ENCODE measurements around the gene STX8. TPM values are rescaled to one million over a fixed set of nuclear protein-coding genes. Genes with fewer than 3 reads are reported as not detected.

The STX8 gene
- total and polyA plus RNA-seq, 3 donors from 2014 or later = 103 to 160 (median 125) TPM

DNA sequence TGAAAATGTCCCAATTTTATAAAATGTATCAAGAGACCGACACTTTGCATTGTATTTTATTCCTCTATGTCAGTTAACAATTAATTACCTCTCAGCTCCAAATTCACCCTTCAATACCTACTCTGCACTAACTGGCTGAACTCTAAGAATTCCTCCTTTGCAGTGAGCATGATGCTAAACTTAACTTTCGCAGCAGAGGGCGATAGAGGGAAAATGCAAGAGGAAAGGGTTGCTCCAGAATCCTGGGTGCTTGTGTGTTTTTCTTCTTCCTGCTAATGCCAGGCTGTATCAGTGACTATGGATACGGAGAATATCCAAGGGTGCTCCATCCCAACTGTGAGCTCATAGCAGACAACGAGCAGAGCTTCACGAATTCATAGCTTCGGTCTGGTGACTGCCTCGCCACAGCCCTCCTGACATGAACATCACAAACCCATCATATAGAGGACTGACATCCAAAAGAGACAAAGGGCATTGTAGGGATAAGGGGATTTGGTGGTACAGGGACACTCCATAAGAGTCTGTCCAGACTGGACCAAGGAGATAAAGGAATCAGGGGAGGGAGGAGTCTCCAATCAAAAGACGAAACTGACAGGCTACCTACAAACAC, 172.9 kb downstream of the STX8 start:
- H3K9me3 ChIP-seq = no peaks in the 10 kb centered on the region
- H3K4me3 ChIP-seq = no peak overlapping the region
- no peaks in the 10 kb centered on the region for H3K4me1 ChIP-seq
- H3K27me3 ChIP-seq = no peaks in the 10 kb centered on the region
- intact Hi-C loops (cut with DNase I; ENCODE audit: low total_unique reads) = no loop called here
- H3K27ac ChIP-seq = no peak overlapping the region
- DNase-seq = peak; percentile 21
- TF ChIP-seq POLR2A (IDR thresholded peaks at IDR 0.05) = no peak
- peak in 1 of 3 experiments; percentile 28 for TF ChIP-seq CTCF (IDR thresholded peaks at IDR 0.05)
- 92 to 94% methylated on average over 9 of the region's 9 CpGs for WGBS, 2 donors
- H3K36me3 ChIP-seq (ENCODE audit: low read depth, missing control alignments) = no peaks in the 10 kb centered on the region

GRCh38 chr17:9401434-9401833, 174.2 kb downstream of the STX8 start:
- no peaks in the 10 kb centered on the region for H3K4me1 ChIP-seq
- H3K9me3 ChIP-seq = no peaks in the 10 kb centered on the region
- no peak for DNase-seq
- H3K36me3 ChIP-seq (ENCODE audit: low read depth, missing control alignments) = no peaks in the 10 kb centered on the region
- TF ChIP-seq POLR2A (IDR thresholded peaks at IDR 0.05) = no peak
- no peak for TF ChIP-seq CTCF (IDR thresholded peaks at IDR 0.05)
- 86% methylated on average over 4 of the region's 4 CpGs for WGBS, 2 donors
- intact Hi-C loops (cut with DNase I; ENCODE audit: low total_unique reads) = no loop called here
- no peaks in the 10 kb centered on the region for H3K27me3 ChIP-seq
- no peak overlapping the region for H3K4me3 ChIP-seq
- H3K27ac ChIP-seq = no peak overlapping the region

- Histone ChIP-seq H3K27ac (no peak overlapping the region), H3K27me3 (no peaks in the 10 kb centered on the region), H3K36me3 (ENCODE audit: low read depth, missing control alignments) (no peaks in the 10 kb centered on the region), H3K4me1 (no peaks in the 10 kb centered on the region), H3K9me3 (no peaks in the 10 kb centered on the region), H3K4me3 (no peak overlapping the region)
- no peak for TF ChIP-seq POLR2A (IDR thresholded peaks at IDR 0.05)
- WGBS, 2 donors = 86 to 90% methylated on average over 3 of the region's 3 CpGs
- intact Hi-C loops (cut with DNase I; ENCODE audit: low total_unique reads) = no loop called here
- no peak for DNase-seq
Observed at GRCh38 chr17:9389111-9389527, 186.5 kb downstream of the STX8 start.

- no peaks in the 10 kb centered on the region for H3K36me3 ChIP-seq (ENCODE audit: low read depth, missing control alignments)
- no peaks in the 10 kb centered on the region for H3K9me3 ChIP-seq
- no peaks in the 10 kb centered on the region for H3K4me1 ChIP-seq
- intact Hi-C loops (cut with DNase I; ENCODE audit: low total_unique reads) = no loop called here
- no peak for TF ChIP-seq CTCF (IDR thresholded peaks at IDR 0.05)
- TF ChIP-seq POLR2A (IDR thresholded peaks at IDR 0.05) = no peak
- H3K27ac ChIP-seq = no peak overlapping the region
- no peak for DNase-seq
- no peak overlapping the region for H3K4me3 ChIP-seq
- 69 to 77% methylated on average over 3 of the region's 3 CpGs for WGBS, 2 donors
- H3K27me3 ChIP-seq = no peaks in the 10 kb centered on the region
Observed at GRCh38 chr17:9386401-9386800, 189.2 kb downstream of the STX8 start.

DNA sequence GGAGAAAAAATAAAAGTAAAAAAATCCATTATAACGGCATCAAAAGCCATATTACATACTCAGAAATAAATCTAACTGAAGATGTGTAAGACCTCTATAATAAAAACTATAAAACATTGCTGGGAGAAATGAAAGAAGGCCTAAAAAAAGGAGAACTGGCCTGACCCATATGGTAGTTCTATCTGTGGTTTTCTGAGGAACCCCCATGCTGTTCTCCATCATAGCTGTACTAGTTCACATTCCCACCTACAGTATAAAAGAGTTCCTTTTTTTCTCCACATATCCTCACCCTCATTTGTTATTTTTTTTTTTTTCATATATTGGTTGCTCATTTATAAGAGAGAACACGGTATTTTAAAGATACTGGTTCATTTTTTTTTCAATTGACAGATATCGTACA, 191.8 kb downstream of the STX8 start:
- H3K27me3 ChIP-seq = no peaks in the 10 kb centered on the region
- no peaks in the 10 kb centered on the region for H3K4me1 ChIP-seq
- H3K27ac ChIP-seq = no peak overlapping the region
- H3K9me3 ChIP-seq = no peaks in the 10 kb centered on the region
- H3K4me3 ChIP-seq = no peak overlapping the region
- no peak for DNase-seq
- H3K36me3 ChIP-seq (ENCODE audit: low read depth, missing control alignments) = no peaks in the 10 kb centered on the region
- TF ChIP-seq POLR2A (IDR thresholded peaks at IDR 0.05) (no peak), CTCF (IDR thresholded peaks at IDR 0.05) (no peak)
- 93 to 94% methylated on average over 3 of the region's 3 CpGs for WGBS, 2 donors
- intact Hi-C loops (cut with DNase I; ENCODE audit: low total_unique reads) = no loop called here
